HG03457 (cell line): ENCODE measurements around the gene HELB.

ENCODE experiments used
- ATAC-seq: cut with Tn5 transposase; IDR thresholded peaks from one replicate; pipeline ENCODE4 v1.9.1; 2021; ENCODE audit warnings: moderate number of reproducible peaks; ENCODE audit not compliant: unreplicated experiment

Gene HELB

GRCh38 chr12:66354291-66354690 is 52.0 kb downstream of the HELB start:
- ATAC-seq = no peak

GRCh38 chr12:66359300-66359699 is 57.0 kb downstream of the HELB start:
- ATAC-seq = no peak

- no peak for ATAC-seq
Measured at GRCh38 chr12:66361703-66362102, 59.4 kb downstream of the HELB start.

- ATAC-seq = no peak
Measured at GRCh38 chr12:66365718-66366490, 63.6 kb downstream of the HELB start.

GRCh38 chr12:66367015-66367667 is 64.8 kb downstream of the HELB start:
- no peak for ATAC-seq

GRCh38 chr12:66371982-66372381 is 69.7 kb downstream of the HELB start:
- ATAC-seq = no peak

GRCh38 chr12:66375560-66375959 is 73.3 kb downstream of the HELB start:
- ATAC-seq = no peak

- ATAC-seq = no peak
Measured at GRCh38 chr12:66379616-66380015, 77.3 kb downstream of the HELB start.

- ATAC-seq = no peak
Measured at GRCh38 chr12:66380769-66381535, 78.7 kb downstream of the HELB start.

- ATAC-seq = no peak
Measured at GRCh38 chr12:66387117-66387516, 84.8 kb downstream of the HELB start.
